Loucy (cell line): ENCODE results near the gene TDRD10.

ENCODE experiments used
- CTCF ChIP-seq: fragments of 200-600 bp; sonication (generic); conservative IDR thresholded peaks from 2 replicates; pipeline ENCODE4 v1.5.1; 2014; ENCODE audit warnings: mild to moderate bottlenecking, antibody characterized with exemption, low read length
- EZH2phosphoT487 ChIP-seq: fragments of 200-600 bp; IDR thresholded peaks from 2 replicates; pipeline ENCODE4 v1.6.1; 2018; ENCODE audit warnings: antibody characterized with exemption, mild to moderate bottlenecking, moderate library complexity, borderline replicate concordance

DNA sequence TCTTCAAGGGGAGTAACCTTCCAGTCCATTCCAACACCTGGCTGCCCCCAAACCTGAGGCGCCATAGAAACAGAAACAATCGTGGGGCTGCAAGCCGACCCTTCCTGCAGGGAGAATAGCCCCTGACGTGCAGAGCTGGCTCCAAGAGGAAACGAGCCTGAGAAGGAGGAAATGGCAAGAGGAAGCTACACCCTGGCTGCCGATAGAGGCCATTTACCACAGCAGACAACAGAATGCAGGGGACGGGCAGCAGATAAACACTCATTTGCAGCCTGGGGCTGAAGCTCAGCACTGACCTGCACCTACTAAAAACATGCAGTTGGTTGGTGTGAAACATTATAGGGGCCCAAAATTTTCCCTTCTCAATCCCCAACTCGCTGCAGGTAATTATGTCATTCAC is 8.7 kb upstream of the TDRD10 start:
- no peak for TF ChIP-seq CTCF
- no peak for TF ChIP-seq EZH2phosphoT487
